Stimulated activated CD8-positive, alpha-beta memory T cell treated with anti-CD3 and anti-CD28 coated beads, Interleukin-7, amount 100 ng/mL, for 4 hours (primary cell): ENCODE results near the gene CAT.

ENCODE experiments used
- DNase-seq, 2 donors: peaks; one replicate each; pipeline ENCODE4 v3.0.0-alpha.2; 2020; ENCODE audit warnings: low read depth in 2 of 2

Gene CAT

DNA sequence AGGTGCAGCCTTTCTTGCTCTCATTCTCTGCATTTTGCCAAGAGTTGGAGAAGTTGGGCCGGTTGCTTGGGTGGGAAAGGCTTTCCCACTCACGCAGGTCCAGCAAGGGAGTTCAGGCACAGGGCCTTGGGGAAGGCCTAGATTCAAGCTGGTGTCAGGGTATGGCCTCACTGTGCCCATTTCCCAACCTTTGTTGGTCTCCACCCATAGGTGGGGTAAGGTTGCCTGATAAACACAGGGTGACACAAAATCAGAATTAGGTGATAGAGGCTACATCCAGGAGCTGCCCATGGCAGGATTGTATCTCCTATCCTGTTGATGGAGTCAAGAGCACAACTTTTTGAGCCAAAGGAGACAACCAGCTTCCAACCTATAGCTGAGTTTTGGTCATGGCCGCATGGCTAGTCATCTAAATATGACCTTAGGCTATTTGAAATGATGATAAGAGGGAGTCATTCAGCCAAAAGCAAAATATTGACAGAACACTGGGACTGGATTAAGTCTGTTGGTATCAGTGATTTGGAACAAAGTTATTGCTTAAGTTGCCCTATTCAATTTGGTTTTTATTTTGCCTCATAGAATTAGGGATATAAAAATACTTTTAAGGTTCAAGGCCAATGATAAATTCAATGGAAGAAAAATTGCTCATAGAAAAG lies 20.9 kb downstream of the CAT start:
- no peak for DNase-seq

DNA sequence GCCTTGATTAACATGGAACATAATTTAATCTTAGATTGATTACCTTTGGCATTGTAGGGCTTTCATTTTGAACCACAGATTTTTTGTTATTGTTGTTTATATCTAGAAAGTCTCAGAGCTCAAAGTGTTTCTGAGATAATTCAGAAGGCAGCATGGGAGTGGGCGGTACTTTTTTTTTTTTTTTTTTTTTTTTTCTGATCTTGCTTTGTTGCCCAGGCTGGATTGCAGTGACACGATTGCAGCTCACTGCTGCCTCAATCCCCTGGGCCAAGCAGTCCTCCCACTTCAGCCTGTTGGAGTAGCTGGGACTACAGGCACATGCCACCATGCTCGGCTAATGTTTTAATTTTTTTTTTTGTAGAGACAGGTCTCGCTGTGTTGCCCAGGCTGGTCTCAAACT lies 21.5 kb downstream of the CAT start:
- DNase-seq = no peak

DNA sequence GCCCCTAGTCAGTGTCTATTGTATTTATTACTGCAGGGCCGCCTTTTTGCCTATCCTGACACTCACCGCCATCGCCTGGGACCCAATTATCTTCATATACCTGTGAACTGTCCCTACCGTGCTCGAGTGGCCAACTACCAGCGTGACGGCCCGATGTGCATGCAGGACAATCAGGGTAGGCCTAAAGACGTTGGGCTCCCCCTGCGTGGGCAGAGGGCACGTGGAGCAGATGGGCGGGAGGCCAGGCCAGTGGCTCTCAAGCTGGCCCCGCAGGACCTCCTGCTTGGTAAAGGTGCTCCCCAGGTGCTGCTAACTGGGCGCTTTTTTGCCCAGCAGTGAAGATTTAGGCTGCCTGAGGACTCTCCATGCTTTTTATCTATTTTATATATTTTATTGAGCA lies 22.5 kb downstream of the CAT start:
- no peak for DNase-seq

DNA sequence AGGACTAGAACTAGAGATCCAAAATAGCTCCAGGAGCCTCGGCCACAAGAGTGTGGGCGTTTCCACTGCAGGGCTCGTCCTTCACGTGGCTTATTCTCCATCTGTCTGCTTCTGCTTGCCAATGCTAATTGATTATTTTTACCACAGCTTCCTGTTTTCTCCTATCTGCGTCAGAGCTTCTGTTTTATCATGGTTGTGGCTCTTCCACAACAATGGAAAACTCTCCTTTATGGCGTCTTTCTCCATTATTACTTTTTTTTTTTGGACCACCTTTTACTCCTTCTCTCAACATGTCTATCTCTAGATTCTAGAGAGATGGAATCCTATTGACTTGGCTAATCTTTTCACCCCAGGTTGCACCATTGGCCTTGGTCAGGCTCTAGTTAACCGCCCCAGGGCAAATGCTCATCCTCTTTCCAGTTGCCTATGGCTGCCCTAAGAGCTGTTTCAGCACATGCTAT lies 25.9 kb downstream of the CAT start:
- DNase-seq = no peak

DNA sequence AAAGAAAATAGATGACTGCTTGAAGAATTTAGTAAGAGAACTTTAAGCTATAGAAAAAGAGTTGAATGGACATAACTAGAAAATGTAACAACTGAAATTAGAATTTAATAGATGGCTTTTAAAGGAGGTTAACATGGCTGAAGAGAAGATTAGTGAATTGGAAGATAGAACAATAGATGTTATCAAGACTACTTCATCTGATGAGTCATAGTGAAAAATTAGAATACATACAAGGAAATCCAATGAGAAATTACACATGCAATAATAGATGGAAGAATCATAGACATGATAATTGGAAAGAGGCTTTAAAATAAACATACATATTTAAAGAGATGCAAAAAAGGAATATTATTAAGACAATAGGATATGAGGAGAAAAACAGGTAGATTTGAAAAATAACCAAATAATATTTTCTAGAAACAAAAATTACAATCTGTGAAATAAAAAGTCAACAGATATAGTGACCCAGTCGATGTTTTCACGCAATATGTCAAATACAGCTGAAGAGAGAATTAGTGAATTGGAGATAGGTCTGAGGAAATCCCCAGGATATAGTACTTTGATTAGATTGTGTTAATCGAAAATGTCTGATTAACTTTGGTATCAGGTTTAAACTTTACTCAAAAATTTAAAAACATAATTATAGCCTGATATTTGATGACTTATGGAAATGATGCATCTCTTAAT lies 28.2 kb downstream of the CAT start:
- DNase-seq = no peak

DNA sequence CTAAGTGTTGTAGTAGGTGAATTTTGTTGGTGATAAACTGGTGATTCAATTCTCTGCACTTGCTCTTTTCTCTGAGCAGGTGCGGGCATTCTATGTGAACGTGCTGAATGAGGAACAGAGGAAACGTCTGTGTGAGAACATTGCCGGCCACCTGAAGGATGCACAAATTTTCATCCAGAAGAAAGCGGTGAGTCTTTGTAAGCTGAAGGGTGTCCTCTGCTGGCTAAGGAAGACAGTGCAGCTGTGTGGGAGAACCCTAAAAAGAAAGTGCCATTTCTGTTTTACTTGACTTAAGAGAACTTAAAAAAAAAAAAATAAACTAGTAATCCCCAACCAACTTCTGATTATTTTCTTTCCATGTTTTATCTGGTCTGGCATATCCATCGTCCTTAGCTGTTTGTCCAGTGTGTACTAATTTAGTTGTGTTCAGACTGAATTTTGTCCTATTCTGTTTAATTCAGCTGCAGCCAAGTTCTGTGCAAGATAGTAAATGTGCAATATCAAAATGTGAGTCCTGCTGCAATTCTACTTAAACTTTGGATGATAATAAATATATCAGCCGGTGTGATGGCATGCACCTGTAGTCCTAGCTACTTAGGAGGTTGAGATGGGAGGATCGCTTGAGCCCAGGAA lies 29.6 kb downstream of the CAT start:
- DNase-seq = no peak

DNA sequence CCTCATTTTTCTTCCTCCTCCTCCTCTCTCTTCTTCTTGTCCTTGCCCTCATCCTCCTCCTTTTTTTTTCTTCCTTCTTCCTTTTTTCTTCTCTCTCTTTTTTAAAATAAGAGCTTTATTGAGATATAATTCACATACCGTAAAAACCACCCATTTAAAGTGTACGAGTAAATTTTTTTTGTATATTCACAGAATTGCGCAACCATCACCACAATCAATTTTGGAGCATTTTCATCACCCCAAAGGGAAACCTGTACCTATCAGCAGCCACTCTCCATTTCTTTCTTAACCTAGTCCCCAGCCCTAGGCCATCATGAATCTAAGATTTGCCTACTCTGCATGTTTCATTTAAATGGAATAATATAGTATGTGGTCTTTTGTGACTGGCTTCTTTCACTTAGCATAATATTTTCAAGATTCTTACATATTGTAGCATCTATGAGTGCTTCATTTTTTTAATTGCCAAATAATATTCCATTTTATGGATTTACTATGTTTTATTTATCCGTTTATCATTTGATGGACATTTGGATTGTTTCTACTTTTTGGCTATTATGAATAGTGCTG lies 35.0 kb downstream of the CAT start:
- no peak for DNase-seq

DNA sequence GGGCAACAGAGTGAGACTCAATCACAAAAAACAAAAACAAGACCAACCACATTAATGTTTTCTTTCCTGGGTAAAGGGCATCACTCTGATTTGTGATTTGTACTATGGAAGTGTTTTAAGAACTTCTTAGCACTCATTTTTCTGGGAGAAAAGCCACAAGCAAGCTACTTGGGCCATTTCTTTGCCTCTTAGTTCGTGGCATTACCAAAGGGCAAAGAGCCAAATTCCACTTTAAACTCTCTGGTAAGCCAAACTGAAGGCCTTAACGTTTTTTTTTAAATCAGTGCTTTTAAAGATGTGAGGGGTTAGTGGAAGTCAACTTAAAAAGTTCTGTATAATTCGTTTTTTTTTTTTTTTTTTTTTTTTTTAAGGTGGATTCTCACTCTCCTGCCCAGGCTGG lies 36.9 kb downstream of the CAT start:
- no peak for DNase-seq

DNA sequence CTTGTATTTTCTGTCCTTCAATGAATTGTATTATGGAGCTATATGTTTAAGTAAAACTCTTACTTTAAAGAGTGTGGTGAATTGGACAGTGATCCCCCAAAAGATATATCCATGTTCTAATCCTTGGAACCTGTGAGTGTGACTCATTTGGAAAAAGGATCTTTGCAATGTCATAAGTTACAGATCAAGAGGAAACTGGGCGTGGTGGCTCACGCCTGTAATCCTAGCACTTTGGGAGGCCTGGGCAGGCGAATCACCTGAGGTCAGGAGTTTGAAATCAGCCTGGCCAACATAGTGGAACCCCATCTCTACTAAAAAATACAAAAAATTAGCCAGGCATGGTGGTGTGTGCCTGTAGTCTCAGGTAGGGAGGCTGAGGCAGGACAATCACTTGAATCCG lies 38.1 kb downstream of the CAT start:
- DNase-seq = no peak

DNA sequence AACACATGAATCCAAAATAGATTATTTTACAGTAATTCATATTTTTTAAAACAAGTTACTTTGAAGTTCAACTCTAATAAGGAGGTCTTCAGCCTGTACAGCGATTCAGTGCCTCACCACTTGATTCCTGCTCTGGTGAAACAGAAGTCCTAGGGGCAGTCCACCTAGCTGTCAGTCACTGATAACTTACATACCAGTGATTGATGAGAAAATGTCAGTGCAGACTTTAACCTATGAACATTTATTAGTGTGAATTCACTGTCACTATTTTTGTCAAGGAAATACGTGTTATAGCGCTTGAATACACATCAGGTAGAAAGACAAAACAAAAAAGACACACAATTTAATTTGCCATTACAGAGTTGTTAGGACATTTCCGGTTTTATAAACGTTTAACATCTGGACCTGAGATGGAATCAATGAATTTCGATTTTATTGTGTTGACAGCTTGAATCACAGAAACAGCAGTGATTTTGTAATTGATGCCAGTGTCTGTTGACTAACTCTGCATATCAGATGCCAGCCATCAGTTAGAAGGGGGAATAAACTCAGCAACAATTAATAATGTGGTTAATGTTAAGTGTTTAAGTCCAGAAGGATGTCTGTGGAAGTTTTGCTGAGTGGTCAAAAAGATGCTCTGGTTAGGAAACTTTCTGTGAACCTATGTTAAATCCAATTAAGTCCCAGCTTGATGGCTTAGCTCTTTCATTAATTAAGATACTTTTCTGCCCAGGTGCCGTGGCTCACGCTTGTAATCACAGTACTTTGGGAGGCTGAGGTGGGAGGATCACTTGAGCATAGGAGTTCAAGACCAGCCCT lies 40.3 kb downstream of the CAT start:
- no peak for DNase-seq

DNA sequence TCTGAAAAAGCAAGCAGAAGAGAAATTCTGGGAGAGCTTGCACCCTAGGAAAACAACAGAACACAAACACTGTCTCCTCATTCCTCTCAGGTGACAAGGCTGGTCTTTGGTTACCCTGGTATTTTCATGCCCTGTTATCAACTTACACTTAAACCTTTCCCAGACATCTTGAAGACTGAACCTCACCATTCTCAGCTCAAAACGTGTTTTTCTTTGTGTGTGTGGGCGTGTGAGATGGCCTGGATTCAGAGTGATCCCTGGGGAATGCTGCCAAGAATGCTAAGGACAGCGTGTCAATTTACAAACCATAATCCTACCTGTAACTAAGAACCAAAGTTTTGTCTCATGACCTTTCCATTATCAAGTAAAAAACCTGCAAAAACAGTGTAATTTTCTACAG lies 41.6 kb downstream of the CAT start:
- no peak for DNase-seq

DNA sequence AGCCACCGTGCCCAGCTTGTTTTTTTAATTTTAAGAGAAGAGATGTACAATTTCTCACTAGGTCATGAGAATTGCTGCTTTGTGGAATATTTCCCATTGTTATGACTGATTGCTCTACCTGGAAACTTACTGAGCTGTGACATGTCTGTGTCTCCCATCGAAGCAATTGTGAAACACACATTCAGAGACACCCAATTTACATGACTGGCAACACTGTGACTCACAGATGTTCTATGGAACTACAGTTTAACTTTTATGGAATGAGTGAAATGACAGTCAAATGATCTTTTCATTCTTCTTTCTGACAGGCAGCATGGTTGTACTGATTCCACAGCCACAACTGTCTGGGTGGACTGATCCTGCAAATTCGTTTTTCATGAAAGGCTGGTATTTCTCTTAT lies 42.6 kb downstream of the CAT start:
- no peak for DNase-seq

DNA sequence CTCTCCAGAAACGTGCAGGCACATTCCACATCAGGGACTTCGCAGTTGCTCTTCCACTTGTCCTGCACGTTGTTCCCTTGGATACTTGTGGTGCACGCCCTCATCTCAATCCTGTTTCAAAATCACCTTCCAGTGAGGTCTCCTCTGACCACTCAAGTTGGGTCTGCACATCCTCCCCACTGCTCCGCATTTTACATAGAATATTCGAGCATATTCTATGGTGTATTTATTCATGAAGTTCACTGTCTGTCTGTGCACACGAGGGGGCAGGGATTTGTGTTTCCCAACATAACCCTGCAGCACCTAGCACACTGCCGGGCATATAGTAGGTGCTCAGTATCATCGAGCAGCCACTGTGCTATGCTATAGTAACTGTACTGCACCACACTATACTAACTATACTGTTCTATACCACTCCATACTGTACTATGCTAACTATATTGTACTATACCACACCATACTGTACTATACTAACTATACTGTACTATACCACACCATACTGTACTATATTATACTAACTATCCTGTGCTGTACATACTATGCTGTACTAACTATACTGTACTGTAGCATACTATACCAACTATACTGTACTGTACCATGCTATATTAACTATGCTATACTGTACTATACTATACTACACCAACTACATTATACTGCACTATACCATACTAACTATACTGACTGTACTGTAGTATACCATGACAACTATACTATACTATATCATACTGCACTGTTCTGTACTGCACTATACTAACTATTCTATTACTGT lies 44.6 kb downstream of the CAT start:
- DNase-seq = no peak

DNA sequence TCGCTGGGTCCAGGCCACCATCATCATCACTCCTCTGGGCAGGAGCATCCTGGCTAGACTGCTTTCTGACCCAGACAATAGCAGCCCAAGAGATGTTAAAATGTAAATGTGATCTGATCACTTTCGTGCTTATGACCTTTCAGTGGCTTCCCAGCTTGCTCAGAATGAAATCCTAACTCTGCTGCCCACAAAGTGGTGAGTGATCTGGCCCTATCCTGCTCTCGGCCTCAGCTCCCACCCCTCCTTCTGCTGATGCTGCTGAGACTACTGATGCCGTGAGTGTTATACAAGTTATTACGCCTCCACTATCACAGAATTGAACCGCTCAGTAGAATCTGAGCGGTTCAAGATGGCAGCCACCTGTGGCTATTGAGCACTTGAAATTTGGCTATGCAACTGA lies 48.7 kb downstream of the CAT start:
- no peak for DNase-seq

DNA sequence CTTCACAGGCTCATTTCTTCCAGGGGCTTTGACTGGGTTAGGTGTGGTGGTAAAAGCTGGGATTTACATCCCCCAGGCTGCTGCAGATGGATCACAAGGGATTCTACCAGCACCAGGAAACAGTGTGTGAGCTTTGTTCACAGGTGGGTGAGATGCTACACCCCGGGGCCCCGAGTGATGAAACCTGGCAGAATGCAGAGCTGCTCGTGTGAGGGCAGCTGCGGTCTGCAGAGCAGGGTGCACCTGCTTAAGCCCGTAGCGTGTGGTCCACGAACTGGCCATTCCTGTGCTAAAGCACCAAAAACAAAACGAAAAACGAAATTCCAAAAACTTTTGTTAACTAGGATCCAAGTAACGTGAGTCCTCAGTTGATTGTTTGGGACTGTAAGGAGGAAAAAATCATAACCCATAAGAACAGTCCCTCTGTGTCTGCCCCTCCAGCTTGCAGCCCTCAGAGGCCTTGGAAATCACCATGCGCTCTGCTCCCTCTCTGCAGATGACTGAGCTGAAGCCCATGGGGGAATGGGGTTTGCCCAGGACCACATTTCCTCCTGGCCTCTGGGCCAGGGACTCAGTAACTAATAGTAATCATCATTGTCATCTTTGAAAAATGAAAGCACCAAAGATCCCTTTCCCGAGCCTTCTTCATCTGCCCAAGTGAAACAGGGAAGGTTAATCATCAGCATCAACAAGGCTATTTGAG lies 50.3 kb downstream of the CAT start:
- no peak for DNase-seq

DNA sequence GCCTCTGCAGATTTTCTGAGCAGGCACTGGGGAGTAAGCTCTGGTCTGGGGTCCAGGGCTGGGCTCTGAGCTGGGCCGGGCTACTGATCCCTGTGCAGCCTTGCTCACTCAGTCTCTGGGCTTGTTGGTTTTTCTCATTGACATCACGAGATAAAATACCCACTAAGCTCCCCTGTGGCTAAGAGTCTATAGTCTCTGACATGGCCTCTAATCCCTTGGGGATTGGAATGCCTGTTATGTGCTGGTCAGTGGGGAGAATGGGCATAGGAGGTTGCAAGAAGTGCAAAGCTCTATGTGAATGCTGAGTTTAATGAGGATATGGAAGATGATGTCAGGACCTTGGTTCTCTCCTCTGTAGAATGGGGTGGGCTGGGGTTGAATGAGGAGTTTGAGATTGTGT lies 51.6 kb downstream of the CAT start:
- DNase-seq = no peak

DNA sequence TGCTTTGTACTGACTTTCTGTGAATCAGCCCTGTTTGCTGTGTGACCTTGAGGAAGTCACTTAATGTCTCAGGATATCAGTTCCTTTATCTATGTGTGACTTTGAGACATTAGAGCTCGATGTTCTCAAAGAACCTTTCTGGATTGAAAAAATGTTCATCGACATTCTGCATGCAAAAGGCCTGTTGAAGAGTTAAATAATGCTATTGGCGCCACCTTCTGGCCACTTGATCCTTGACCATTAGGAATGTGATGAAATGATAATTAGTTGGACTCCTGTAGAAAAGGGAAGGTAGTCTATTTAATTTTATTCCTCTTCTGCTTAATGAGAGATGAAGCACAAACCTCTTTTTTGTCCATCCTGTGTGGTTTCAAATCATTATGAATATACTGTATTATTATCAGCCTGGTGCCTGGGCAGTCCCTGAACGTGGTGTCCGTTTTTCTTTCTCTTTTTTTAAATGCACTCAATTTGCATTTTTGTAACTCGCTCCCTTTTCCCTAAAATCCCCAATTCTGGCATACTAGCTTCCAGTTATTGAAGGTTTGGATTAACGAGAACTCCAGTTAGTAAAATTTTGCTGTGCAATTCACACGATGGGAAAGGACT lies 54.2 kb downstream of the CAT start:
- no peak for DNase-seq

DNA sequence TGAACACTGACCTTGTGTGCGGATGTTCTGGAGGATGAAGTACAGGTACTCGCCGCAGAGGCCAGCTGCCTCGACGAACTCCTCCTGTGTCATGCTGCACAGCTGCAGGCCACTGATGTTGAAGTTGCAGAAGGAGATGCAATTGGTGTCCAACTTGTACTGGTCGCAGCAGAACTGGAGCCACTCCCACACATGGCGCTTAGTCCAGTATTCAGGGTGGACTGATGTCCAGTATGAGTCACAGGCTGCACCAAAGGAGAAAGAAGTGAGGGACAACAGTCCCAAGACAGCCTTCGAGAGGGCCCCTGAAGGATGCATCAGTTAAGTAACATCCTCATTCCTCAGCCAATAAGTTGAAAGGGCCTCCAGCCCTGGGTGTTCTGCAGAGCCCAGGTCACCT lies 54.7 kb downstream of the CAT start:
- DNase-seq = no peak

DNA sequence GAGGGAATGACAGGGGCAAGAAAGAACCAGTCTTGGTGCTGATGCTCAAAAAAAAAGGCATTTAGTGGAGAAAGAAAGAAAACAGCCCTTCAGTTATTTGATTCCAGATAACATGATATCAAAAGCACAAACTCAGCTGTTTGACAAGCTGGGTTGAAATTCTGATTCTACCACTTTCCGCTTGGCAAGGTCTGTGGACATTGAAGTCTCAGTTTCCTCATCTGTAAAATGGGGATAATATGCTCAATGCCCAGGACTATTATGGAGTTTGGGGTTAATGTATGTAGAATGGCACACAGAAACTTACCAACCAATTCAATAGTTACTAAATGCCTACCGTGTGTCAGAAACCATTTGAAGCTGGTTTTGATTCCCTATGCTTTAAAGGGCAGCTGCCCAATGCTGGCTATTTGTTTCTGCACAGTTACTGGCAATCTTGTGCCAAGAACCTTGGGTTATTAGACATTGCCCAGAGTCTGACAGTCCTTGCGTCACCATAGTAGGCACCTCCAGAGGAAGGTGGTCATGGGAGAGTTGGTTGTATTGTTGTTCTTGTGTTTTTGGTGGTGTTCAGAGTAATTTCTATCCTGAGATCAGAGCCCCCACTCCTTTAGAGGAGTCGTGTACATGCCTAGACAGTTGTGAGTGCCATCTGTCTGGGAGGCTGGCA lies 55.3 kb downstream of the CAT start:
- no peak for DNase-seq

DNA sequence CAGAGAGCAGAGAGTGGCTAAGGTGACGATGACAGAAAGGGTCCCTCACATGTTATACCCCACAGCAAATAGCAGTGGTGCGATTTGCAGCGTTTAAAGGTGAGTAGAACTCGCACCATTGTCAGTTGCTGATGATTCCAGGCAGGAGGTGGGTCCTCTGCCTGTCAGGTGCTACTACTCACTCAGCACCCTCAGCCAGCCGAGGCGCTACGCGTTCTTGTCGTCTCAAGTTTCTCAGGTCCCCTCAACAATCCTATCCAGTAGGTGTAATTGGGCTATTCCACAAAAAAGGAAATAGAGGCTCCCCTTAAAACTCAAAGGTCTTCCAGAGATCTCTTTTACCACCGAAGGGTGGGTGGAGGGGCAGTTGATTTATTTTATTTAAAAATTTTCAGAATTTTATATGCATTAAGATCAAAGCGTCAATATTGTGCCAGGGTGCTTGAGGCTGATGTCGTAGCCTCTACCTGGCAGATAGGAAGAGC lies 56.5 kb downstream of the CAT start:
- no peak for DNase-seq
